ENCODE measurements around the gene ATP2A1.
"Not testable (repeated sequence)": the region's sequence is repeated elsewhere in the genome, so short reads cannot be mapped to it uniquely, and the experiment has no call there.

The ATP2A1 gene

GRCh38 chr16:28879841-28880588, 1.7 kb downstream of the ATP2A1 start:
- in situ Hi-C loops (cut with HindIII; ENCODE audit: low pct_unique_long_range_greater_than_20kb, low sequenced_read_pairs): no loop called here
- DNase-seq (ENCODE audit: low read depth in 1 of 2, low spot score in 1 of 2): peak; percentile 90 to 98
- TF ChIP-seq JUND (IDR thresholded peaks at IDR 0.05; ENCODE audit: low read depth): no peak

- DNase-seq (ENCODE audit: low read depth in 1 of 2, low spot score in 1 of 2): no peak
- in situ Hi-C loops (cut with HindIII; ENCODE audit: low pct_unique_long_range_greater_than_20kb, low sequenced_read_pairs): no loop called here
- TF ChIP-seq JUND (IDR thresholded peaks at IDR 0.05; ENCODE audit: low read depth): no peak
These were observed 2.3 kb downstream of the ATP2A1 start for GRCh38 chr16:28880589-28880915.

GRCh38 chr16:28880955-28881354, 2.7 kb downstream of the ATP2A1 start:
- in situ Hi-C loops (cut with HindIII; ENCODE audit: low pct_unique_long_range_greater_than_20kb, low sequenced_read_pairs): no loop called here
- DNase-seq (ENCODE audit: low read depth in 1 of 2, low spot score in 1 of 2): no peak
- no peak for TF ChIP-seq JUND (IDR thresholded peaks at IDR 0.05; ENCODE audit: low read depth)

GRCh38 chr16:28881565-28881964, 3.3 kb downstream of the ATP2A1 start:
- in situ Hi-C loops (cut with HindIII; ENCODE audit: low pct_unique_long_range_greater_than_20kb, low sequenced_read_pairs): not testable (repeated sequence)

GRCh38 chr16:28882551-28883160, 4.4 kb downstream of the ATP2A1 start:
- no peak for TF ChIP-seq JUND (IDR thresholded peaks at IDR 0.05; ENCODE audit: low read depth)
- in situ Hi-C loops (cut with HindIII; ENCODE audit: low pct_unique_long_range_greater_than_20kb, low sequenced_read_pairs): no loop called here
- no peak for DNase-seq (ENCODE audit: low read depth in 1 of 2, low spot score in 1 of 2)

More at GRCh38 chr16:28881565-28881964, 3.3 kb downstream of the ATP2A1 start:
- not testable (repeated sequence) for DNase-seq (ENCODE audit: low read depth in 1 of 2, low spot score in 1 of 2)

- no peak for DNase-seq (ENCODE audit: low read depth in 1 of 2, low spot score in 1 of 2)
- in situ Hi-C loops (cut with HindIII; ENCODE audit: low pct_unique_long_range_greater_than_20kb, low sequenced_read_pairs): no loop called here
- no peak for TF ChIP-seq JUND (IDR thresholded peaks at IDR 0.05; ENCODE audit: low read depth)
These were observed 5.1 kb downstream of the ATP2A1 start for GRCh38 chr16:28883221-28883996.

- in situ Hi-C loops (cut with HindIII; ENCODE audit: low pct_unique_long_range_greater_than_20kb, low sequenced_read_pairs): no loop called here
- TF ChIP-seq JUND (IDR thresholded peaks at IDR 0.05; ENCODE audit: low read depth): no peak
- no peak for DNase-seq (ENCODE audit: low read depth in 1 of 2, low spot score in 1 of 2)
These were observed 5.8 kb downstream of the ATP2A1 start for GRCh38 chr16:28884045-28884444.

- no peak for DNase-seq (ENCODE audit: low read depth in 1 of 2, low spot score in 1 of 2)
- in situ Hi-C loops (cut with HindIII; ENCODE audit: low pct_unique_long_range_greater_than_20kb, low sequenced_read_pairs): no loop called here
- TF ChIP-seq JUND (IDR thresholded peaks at IDR 0.05; ENCODE audit: low read depth): no peak
These were observed 8.7 kb downstream of the ATP2A1 start for GRCh38 chr16:28886945-28887344.

- DNase-seq (ENCODE audit: low read depth in 1 of 2, low spot score in 1 of 2); in situ Hi-C loops (cut with HindIII; ENCODE audit: low pct_unique_long_range_greater_than_20kb, low sequenced_read_pairs): not testable (repeated sequence)
These were observed 12.1 kb downstream of the ATP2A1 start for GRCh38 chr16:28890355-28890754.

- in situ Hi-C loops (cut with HindIII; ENCODE audit: low pct_unique_long_range_greater_than_20kb, low sequenced_read_pairs): no loop called here
- no peak for DNase-seq (ENCODE audit: low read depth in 1 of 2, low spot score in 1 of 2)
- no peak for TF ChIP-seq JUND (IDR thresholded peaks at IDR 0.05; ENCODE audit: low read depth)
These were observed 13.9 kb downstream of the ATP2A1 start for GRCh38 chr16:28891964-28892890.

GRCh38 chr16:28893291-28893690, 15.0 kb downstream of the ATP2A1 start:
- in situ Hi-C loops (cut with HindIII; ENCODE audit: low pct_unique_long_range_greater_than_20kb, low sequenced_read_pairs): no loop called here
- no peak for TF ChIP-seq JUND (IDR thresholded peaks at IDR 0.05; ENCODE audit: low read depth)
- DNase-seq (ENCODE audit: low read depth in 1 of 2, low spot score in 1 of 2): peak in 1 of 2 experiments; percentile 52

- no peak for TF ChIP-seq JUND (IDR thresholded peaks at IDR 0.05; ENCODE audit: low read depth)
- in situ Hi-C loops (cut with HindIII; ENCODE audit: low pct_unique_long_range_greater_than_20kb, low sequenced_read_pairs): no loop called here
- no peak for DNase-seq (ENCODE audit: low read depth in 1 of 2, low spot score in 1 of 2)
These were observed 17.3 kb downstream of the ATP2A1 start for GRCh38 chr16:28895609-28896008.
